HUES6 (cell line): Measurements from ENCODE around the gene LY6G5B.

Experiments
- H3K27ac ChIP-seq: 2 replicates; pipeline ENCODE4 v1.7.0; 2013; ENCODE audit warnings: low read depth, mild to moderate bottlenecking, low read length, inconsistent platforms
- H3K27me3 ChIP-seq: 2 replicates; pipeline ENCODE4 v1.6.1; 2013; ENCODE audit warnings: low read length; ENCODE audit not compliant: control insufficient read depth, insufficient read depth
- H3K36me3 ChIP-seq: 2 replicates; pipeline ENCODE4 v1.6.1; 2013; ENCODE audit warnings: low read length; ENCODE audit not compliant: control insufficient read depth, insufficient read depth
- H3K4me1 ChIP-seq: 2 replicates; pipeline ENCODE4 v1.6.1; 2013; ENCODE audit warnings: low read length; ENCODE audit not compliant: control insufficient read depth, insufficient read depth
- H3K4me3 ChIP-seq: 2 replicates; pipeline ENCODE4 v1.5.1; 2013; ENCODE audit warnings: low read depth, low read length
- H3K9ac ChIP-seq: one replicate; pipeline ENCODE4 v1.6.1; 2013; ENCODE audit warnings: mild to moderate bottlenecking, low read length
- H3K9me3 ChIP-seq: 2 replicates; pipeline ENCODE4 v1.6.1; 2013; ENCODE audit warnings: low read depth, low read length; ENCODE audit not compliant: control insufficient read depth, insufficient read depth

Gene LY6G5B

GRCh38 chr6:31721351-31722020, 51.7 kb downstream of the LY6G5B start, which contains the start of gene LY6G6C:
Gene LY6G6C, minus strand, starts transcription at chr6:31721746. Its CDS starts 67 bp downstream, at chr6:31721679.
- H3K36me3 ChIP-seq: peaks cover 13% of the 10 kb centered on the region
- no peak within 1 kb of the TSS for H3K9ac ChIP-seq
- H3K27me3 ChIP-seq: no peaks in the 10 kb centered on the region
- no peak within 1 kb of the TSS for H3K27ac ChIP-seq
- no peaks in the 10 kb centered on the region for H3K9me3 ChIP-seq
- no peak within 1 kb of the TSS for H3K4me3 ChIP-seq
- peaks cover 22% of the 10 kb centered on the region for H3K4me1 ChIP-seq

GRCh38 chr6:31722173-31722572, 52.4 kb downstream of the LY6G5B start:
- Histone ChIP-seq H3K4me1 (peaks cover 22% of the 10 kb centered on the region), H3K9ac (no peak overlapping the region), H3K27ac (no peak overlapping the region), H3K27me3 (no peaks in the 10 kb centered on the region), H3K36me3 (peaks cover 20% of the 10 kb centered on the region), H3K4me3 (no peak overlapping the region), H3K9me3 (no peaks in the 10 kb centered on the region)
